Heart right ventricle (tissue), 16 donors: ENCODE results near the gene ELAVL1. TPM values are rescaled to one million over a fixed set of nuclear protein-coding genes. Genes with fewer than 3 reads are reported as not detected.

Experiments used
- ATAC-seq, 8 donors: fragments of 200-7000 bp; cut with Tn5 transposase; one replicate each; pipeline ENCODE4 v1.9.1; 2020; ENCODE audit warnings: mild to moderate bottlenecking in 8 of 8, moderate library complexity in 8 of 8, moderate number of reproducible peaks in 1 of 8
- DNase-seq, 2 donors: peaks; one replicate each; pipeline ENCODE4 v3.0.0-alpha.2; 2020
- H3K27ac ChIP-seq, 10 donors: fragments of 200-600 bp; sonication (generic) in 2 of 10; one replicate each; pipeline versions ENCODE4 v1.5.0 to v1.8.0; 2020 to 2022; ENCODE audit warnings: mild to moderate bottlenecking in 3 of 10
- H3K27me3 ChIP-seq, 7 donors: fragments of 200-600 bp; one replicate each; pipeline ENCODE4 v1.8.0; 2021 to 2022; ENCODE audit warnings: mild to moderate bottlenecking in 2 of 7
- H3K36me3 ChIP-seq, 9 donors: fragments of 200-600 bp; sonication (generic) in 1 of 9; one replicate each; pipeline versions ENCODE4 v1.5.0 to v1.8.0; 2020 to 2022; ENCODE audit warnings: mild to moderate bottlenecking in 2 of 9
- H3K4me1 ChIP-seq, 9 donors: fragments of 200-600 bp; sonication (generic) in 1 of 9; one replicate each; pipeline versions ENCODE4 v1.5.0 to v1.8.0; 2020 to 2022; ENCODE audit warnings: mild to moderate bottlenecking in 4 of 9
- H3K4me3 ChIP-seq, 10 donors: fragments of 200-600 bp; sonication (generic) in 2 of 10; one replicate each; pipeline versions ENCODE4 v1.5.0 to v1.8.0; 2020 to 2022; ENCODE audit warnings: mild to moderate bottlenecking in 7 of 10, moderate library complexity in 2 of 10
- H3K9me3 ChIP-seq, 11 donors: fragments of 200-600 bp in 10 of 11; sonication (generic) in 2 of 11; one replicate each; pipeline versions ENCODE4 v1.5.0 to v1.8.0; 2013 to 2022; ENCODE audit warnings: mild to moderate bottlenecking in 2 of 11, control low read depth in 1 of 11, moderate library complexity in 1 of 11
- WGBS, 2 donors: extraction: QIAGEN DNeasy Blood & Tissue Kit; methylation state at CpG; one replicate each; pipeline ENCODE4 v1.1.7; 2013; ENCODE audit warnings: inconsistent platforms in 1 of 2; 5-methylcytosine and 5-hydroxymethylcytosine counted together
- intact Hi-C, 10 donors: fragments of 100-400 bp; cut with DNase I; formaldehyde crosslinking; loops; one replicate each; pipeline versions ENCODE4 v1.11.1 to v1.14.2; 2022
- polyA plus RNA-seq, 2 donors: library from polyadenylated mRNA; stranded (reverse); fragments of 200-250 nt; gene quantifications; one replicate each; pipeline ENCODE4 v1.2.3, GENCODE V29; 2013
- total RNA-seq, 10 donors: library from RNA; stranded (reverse); fragmentation: NEBNext Ultra II Directional in 3 of 10; extraction: Animal tissue kit (Norgen Biotek cat#: 25700) in 3 of 10; gene quantifications; one replicate each; pipeline versions ENCODE4 v1.2.1 to v1.2.4, GENCODE V29; 2021 to 2023
- TF ChIP-seq, protein P1 (sequence below), 9 donors: fragments of 200-600 bp; sonication (generic) in 2 of 9; IDR thresholded peaks; one replicate each; pipeline versions ENCODE4 v1.5.0 to v1.8.0; 2021 to 2022; ENCODE audit warnings: antibody characterized with exemption in 9 of 9, mild to moderate bottlenecking in 5 of 9, moderate library complexity in 1 of 9
- donor health status: Arrhythmogenic right ventricular cardiomyopathy.
- donor health status: ischemic (EF 13 %, LVEDD 7.1; RV severe dilation, severe dysfunction).
- donor health status: healthy with polysubstance abuse.
- donor health status: DM: no; HTN: yes; CAD: no.
- donor health status: DM: no; HTN: no; CAD: no.
- donor health status: ischemic (EF 25% LVEDD 6.9; RV normal size, moderate dysfunction).
- donor health status: ischemic (EF 25% LVEDD 5.7; RV mildly dilated, moderate dysfunction).
- donor health status: healthy.
- donor health status: DM: yes; HTN: yes; CAD: no.
- donor health status: Ischemic cardiomyopathy.
- donor health status: ischemic (EF 35%, LVEDD 5.7; RV mildly dilated, moderate dysfunction).
- donor health status: nonischemic (EF 11% LVEDD 7.7; RV severe dilation, severe dysfunction).
- donor health status: DM: yes; HTN: yes; CAD: no.
- donor health status: PGD.
- donor health status: ischemic (EF 29% LVEDD 5.4; RV normal size, mild dysfunction).
- donor health status: nonischemic (EF 23%, LVEDD 6.1; RV moderate dilation, normal function).

ELAVL1 gene
- total and polyA plus RNA-seq, 12 donors: 11.6 to 60.1 (median 54.4) TPM

DNA sequence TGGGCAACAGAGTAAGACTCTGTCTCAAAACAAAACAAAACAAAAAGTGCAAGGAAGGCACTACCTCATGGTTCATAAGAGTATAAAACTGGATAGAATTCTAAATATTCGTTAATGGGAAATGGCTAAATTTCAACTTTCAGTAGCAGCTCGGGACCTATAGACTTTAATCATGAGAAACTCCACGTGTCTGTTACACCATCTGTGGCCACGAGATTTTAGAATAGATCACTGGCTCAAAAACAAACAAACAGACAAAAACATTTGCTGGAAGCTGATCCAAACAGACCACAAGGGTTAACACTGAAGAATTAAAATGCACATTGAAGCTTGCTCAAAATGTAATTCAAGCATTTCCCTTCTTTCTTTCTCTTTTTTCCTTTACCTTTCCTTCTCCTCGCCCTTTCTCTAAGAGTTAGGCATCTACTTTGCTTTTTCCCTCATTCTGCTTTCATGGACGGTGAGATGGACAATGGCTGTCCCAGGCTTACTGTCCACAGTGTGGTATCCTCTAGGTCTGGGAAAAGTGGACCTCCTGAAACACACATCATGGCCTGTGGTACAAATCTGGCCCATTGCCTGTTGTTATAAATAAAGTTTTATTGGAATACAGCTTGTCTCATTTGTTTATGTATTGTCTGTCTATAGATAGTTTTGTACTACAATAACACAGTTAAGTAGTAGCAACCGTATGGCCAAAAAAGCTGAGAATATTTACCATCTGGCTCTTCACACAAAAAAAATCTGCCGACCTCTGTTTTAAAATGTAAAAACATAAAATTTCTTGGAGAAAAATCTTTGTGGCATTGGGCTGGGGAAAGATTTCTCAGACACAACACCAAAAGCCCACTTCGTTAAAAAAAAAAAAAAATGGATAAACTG is 10.3 kb downstream of the ELAVL1 start:
- peaks cover 0 to 42% (median 16%) of the 10 kb centered on the region in 9 donors for H3K36me3 ChIP-seq
- H3K27ac ChIP-seq: no peak overlapping the region
- TF ChIP-seq, protein P1, sequence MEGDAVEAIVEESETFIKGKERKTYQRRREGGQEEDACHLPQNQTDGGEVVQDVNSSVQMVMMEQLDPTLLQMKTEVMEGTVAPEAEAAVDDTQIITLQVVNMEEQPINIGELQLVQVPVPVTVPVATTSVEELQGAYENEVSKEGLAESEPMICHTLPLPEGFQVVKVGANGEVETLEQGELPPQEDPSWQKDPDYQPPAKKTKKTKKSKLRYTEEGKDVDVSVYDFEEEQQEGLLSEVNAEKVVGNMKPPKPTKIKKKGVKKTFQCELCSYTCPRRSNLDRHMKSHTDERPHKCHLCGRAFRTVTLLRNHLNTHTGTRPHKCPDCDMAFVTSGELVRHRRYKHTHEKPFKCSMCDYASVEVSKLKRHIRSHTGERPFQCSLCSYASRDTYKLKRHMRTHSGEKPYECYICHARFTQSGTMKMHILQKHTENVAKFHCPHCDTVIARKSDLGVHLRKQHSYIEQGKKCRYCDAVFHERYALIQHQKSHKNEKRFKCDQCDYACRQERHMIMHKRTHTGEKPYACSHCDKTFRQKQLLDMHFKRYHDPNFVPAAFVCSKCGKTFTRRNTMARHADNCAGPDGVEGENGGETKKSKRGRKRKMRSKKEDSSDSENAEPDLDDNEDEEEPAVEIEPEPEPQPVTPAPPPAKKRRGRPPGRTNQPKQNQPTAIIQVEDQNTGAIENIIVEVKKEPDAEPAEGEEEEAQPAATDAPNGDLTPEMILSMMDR (IDR thresholded peaks at IDR 0.05): no peak
- no peak overlapping the region for H3K4me3 ChIP-seq
- no peaks in the 10 kb centered on the region for H3K27me3 ChIP-seq
- ATAC-seq (no peak), DNase-seq (no peak)
- H3K9me3 ChIP-seq: no peaks in the 10 kb centered on the region
- H3K4me1 ChIP-seq: peaks cover 2 to 52% (median 29%) of the 10 kb centered on the region in 9 donors
- intact Hi-C loops: no loop called here
- 86 to 89% methylated on average over 9 of the region's 9 CpGs for WGBS, 2 donors

DNA sequence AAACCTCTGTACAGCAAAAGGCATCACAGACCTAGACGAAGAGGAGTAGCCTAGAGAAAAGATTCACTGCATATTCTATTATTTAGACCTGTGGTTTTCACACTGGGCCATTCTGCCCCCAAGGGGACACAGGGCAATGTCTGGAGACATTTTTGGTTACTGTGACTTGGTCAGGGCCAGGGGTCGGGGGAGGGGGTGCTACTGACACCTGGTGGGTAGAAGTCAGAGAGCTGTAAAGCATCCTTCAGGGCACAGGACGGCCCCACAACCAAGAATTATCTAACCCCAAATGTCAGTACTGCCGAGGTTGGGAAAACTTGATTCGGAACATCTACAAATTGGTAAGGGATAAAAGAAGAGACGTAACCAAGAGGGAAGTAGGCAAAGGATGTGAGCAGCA is 11.3 kb downstream of the ELAVL1 start:
- no peak overlapping the region for H3K4me3 ChIP-seq
- WGBS, 2 donors: 68 to 73% methylated on average over 6 of the region's 6 CpGs
- H3K27ac ChIP-seq: peak overlapping the region in 3 of 10 donors; percentile 14 to 49 (median 30)
- TF ChIP-seq, protein P1 (IDR thresholded peaks at IDR 0.05): no peak
- DNase-seq (no peak), ATAC-seq (no peak)
- peaks cover 0 to 43% (median 20%) of the 10 kb centered on the region in 9 donors for H3K36me3 ChIP-seq
- intact Hi-C loops: no loop called here
- peaks cover 2 to 49% (median 26%) of the 10 kb centered on the region in 9 donors for H3K4me1 ChIP-seq
- H3K27me3 ChIP-seq: no peaks in the 10 kb centered on the region
- H3K9me3 ChIP-seq: no peaks in the 10 kb centered on the region

DNA sequence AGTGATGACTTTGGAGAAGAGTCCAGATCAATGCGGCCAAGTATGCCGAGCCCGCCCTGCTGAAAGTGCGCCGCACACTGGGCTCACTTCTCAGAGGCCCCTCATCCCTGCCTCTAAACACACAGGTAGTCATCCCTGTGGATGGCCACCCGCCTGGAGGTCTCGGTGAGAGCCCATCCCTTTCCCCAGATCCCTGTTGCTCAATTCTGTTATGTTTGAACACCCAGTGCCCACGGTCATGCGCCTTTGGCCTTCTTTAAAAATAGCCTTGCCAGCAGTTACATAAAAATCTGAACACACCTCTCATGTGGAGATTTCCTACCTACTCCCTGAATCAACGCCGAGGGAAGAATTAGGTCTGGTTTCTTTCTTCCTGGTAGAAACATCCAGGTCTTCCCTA is 11.9 kb downstream of the ELAVL1 start:
- Histone ChIP-seq H3K36me3 (peaks cover 0 to 43% (median 23%) of the 10 kb centered on the region in 9 donors), H3K4me1 (peaks cover 4 to 51% (median 26%) of the 10 kb centered on the region in 9 donors), H3K9me3 (no peaks in the 10 kb centered on the region), H3K27ac (peak overlapping the region in 6 of 10 donors; percentile 14 to 49 (median 35)), H3K27me3 (no peaks in the 10 kb centered on the region), H3K4me3 (no peak overlapping the region)
- ATAC-seq (peak; percentile 38 to 84 (median 61)), DNase-seq (no peak)
- intact Hi-C loops: no loop called here
- WGBS, 2 donors: 55 to 67% methylated on average over 11 of the region's 11 CpGs
- TF ChIP-seq, protein P1 (IDR thresholded peaks at IDR 0.05): no peak

DNA sequence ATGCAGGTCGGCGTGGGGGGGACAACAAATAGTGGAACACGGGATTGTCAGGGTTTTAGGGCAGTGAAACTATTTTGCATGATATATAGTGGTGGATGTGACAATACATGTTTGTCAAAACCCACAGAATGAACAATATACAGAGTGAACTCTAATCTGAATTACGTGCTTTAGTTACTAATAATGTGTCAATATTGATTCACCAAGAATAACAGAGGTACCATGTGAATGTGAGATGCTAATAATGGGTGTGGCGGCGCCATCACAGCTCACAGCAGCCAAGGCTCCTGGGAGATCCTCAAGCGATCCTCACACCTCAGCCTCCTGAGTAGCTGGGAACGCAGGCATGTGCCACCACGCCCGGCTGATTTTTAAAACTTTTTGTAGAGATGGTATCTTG is 12.9 kb downstream of the ELAVL1 start:
- ATAC-seq (no peak), DNase-seq (no peak)
- Histone ChIP-seq H3K9me3 (no peaks in the 10 kb centered on the region), H3K4me1 (peaks cover 2 to 51% (median 28%) of the 10 kb centered on the region in 9 donors), H3K36me3 (peaks cover 0 to 52% (median 24%) of the 10 kb centered on the region in 9 donors), H3K27me3 (no peaks in the 10 kb centered on the region), H3K27ac (no peak overlapping the region), H3K4me3 (no peak overlapping the region)
- WGBS, 2 donors: 85 to 91% methylated on average over 10 of the region's 10 CpGs
- TF ChIP-seq, protein P1 (IDR thresholded peaks at IDR 0.05): no peak
- intact Hi-C loops: no loop called here
